H9 (cell line): ENCODE results near the gene SLC9A4. TPM values are rescaled to one million over a fixed set of nuclear protein-coding genes. Genes with fewer than 3 reads are reported as not detected.

Source experiments
- DNase-seq: peaks from one replicate; pipeline ENCODE4 v3.0.0-alpha.2; 2017
- H2AFZ ChIP-seq: one replicate; pipeline ENCODE4 v1.6.1; 2013; ENCODE audit warnings: mild to moderate bottlenecking, low read length, control low read depth, moderate library complexity
- H2AK5ac ChIP-seq: 2 replicates; pipeline ENCODE4 v1.6.1; 2013; ENCODE audit warnings: low read length, control low read depth, mixed read lengths; ENCODE audit not compliant: insufficient read length
- H2BK120ac ChIP-seq: one replicate; pipeline ENCODE4 v1.6.1; 2013; ENCODE audit warnings: low read depth, mild to moderate bottlenecking, low read length, control low read depth, inconsistent platforms; ENCODE audit not compliant: poor library complexity, severe bottlenecking
- H2BK12ac ChIP-seq: 2 replicates; pipeline ENCODE4 v1.6.1; 2013; ENCODE audit warnings: low read length, control low read depth, mixed read lengths, low read depth; ENCODE audit not compliant: insufficient read length
- H2BK15ac ChIP-seq: 2 replicates; pipeline ENCODE4 v1.6.1; 2013; ENCODE audit warnings: low read depth, low read length, control low read depth
- H2BK20ac ChIP-seq: one replicate; pipeline ENCODE4 v1.6.1; 2013; ENCODE audit warnings: low read depth, mild to moderate bottlenecking, low read length, control low read depth, inconsistent platforms; ENCODE audit not compliant: poor library complexity, severe bottlenecking
- H2BK5ac ChIP-seq: 2 replicates; pipeline ENCODE4 v1.6.1; 2013; ENCODE audit warnings: low read length, control low read depth, mixed read lengths; ENCODE audit not compliant: insufficient read length
- H3K14ac ChIP-seq: 2 replicates; pipeline ENCODE4 v1.6.1; 2013; ENCODE audit warnings: low read length, control low read depth; ENCODE audit not compliant: insufficient read depth
- H3K18ac ChIP-seq: 2 replicates; pipeline ENCODE4 v1.6.1; 2013; ENCODE audit warnings: low read depth, mild to moderate bottlenecking, mixed read lengths, low read length, control low read depth; ENCODE audit not compliant: insufficient read length
- H3K23ac ChIP-seq: 2 replicates; pipeline ENCODE4 v1.6.1; 2013; ENCODE audit warnings: low read length, control low read depth, mixed read lengths, low read depth; ENCODE audit not compliant: insufficient read length
- H3K23me2 ChIP-seq: 2 replicates; pipeline ENCODE4 v1.6.1; 2013; ENCODE audit warnings: low read depth, mild to moderate bottlenecking, mixed read lengths, low read length, control low read depth; ENCODE audit not compliant: insufficient read length, poor library complexity, severe bottlenecking
- H3K27ac ChIP-seq: 2 replicates; pipeline ENCODE4 v1.5.1; 2013; ENCODE audit warnings: low read length, control low read depth, mixed read lengths, low read depth; ENCODE audit not compliant: insufficient read length
- H3K27me3 ChIP-seq: 2 replicates; pipeline ENCODE4 v1.6.1; 2013; ENCODE audit warnings: low read length, control low read depth, inconsistent platforms; ENCODE audit not compliant: insufficient read depth
- H3K4ac ChIP-seq: 2 replicates; pipeline ENCODE4 v1.6.1; 2013; ENCODE audit warnings: low read depth, mild to moderate bottlenecking, control low read depth, inconsistent platforms, low read length, moderate library complexity
- H3K4me1 ChIP-seq: 2 replicates; pipeline ENCODE4 v1.6.1; 2013; ENCODE audit warnings: low read length, control low read depth, inconsistent platforms; ENCODE audit not compliant: insufficient read depth
- H3K4me2 ChIP-seq: 2 replicates; pipeline ENCODE4 v1.6.1; 2013; ENCODE audit warnings: low read length, control low read depth, mixed read lengths; ENCODE audit not compliant: insufficient read length, insufficient read depth
- H3K56ac ChIP-seq: 2 replicates; pipeline ENCODE4 v1.6.1; 2013; ENCODE audit warnings: low read depth, mild to moderate bottlenecking, mixed read lengths, low read length, control low read depth; ENCODE audit not compliant: insufficient read length
- H3K79me1 ChIP-seq: 2 replicates; pipeline ENCODE4 v1.6.1; 2013; ENCODE audit warnings: low read depth, mild to moderate bottlenecking, moderate library complexity, low read length, control low read depth, inconsistent platforms; ENCODE audit not compliant: insufficient read depth, poor library complexity, severe bottlenecking
- H3K79me2 ChIP-seq: 2 replicates; pipeline ENCODE4 v1.6.1; 2013; ENCODE audit warnings: low read length, control low read depth, inconsistent platforms; ENCODE audit not compliant: insufficient read depth
- H3K9ac ChIP-seq: 2 replicates; pipeline ENCODE4 v1.6.1; 2013; ENCODE audit warnings: low read length, control low read depth, mixed read lengths; ENCODE audit not compliant: insufficient read length; ENCODE audit errors: extremely low read depth
- H3K9me3 ChIP-seq: one replicate; pipeline ENCODE4 v1.6.1; 2013; ENCODE audit warnings: low read depth, low read length, inconsistent platforms; ENCODE audit not compliant: control insufficient read depth
- H3T11ph ChIP-seq: one replicate; pipeline ENCODE4 v1.6.1; 2013; ENCODE audit warnings: mild to moderate bottlenecking, low read length, control low read depth, inconsistent platforms
- H4K20me1 ChIP-seq: one replicate; pipeline ENCODE4 v1.6.1; 2013; ENCODE audit not compliant: control insufficient read depth, insufficient read length, insufficient read depth
- H4K5ac ChIP-seq: 2 replicates; pipeline ENCODE4 v1.6.1; 2013; ENCODE audit warnings: low read depth, mild to moderate bottlenecking, mixed read lengths, low read length, control low read depth; ENCODE audit not compliant: insufficient read length
- H4K8ac ChIP-seq: replicated peaks from 2 replicates; pipeline ENCODE4 v1.6.1; 2013; ENCODE audit warnings: low read length, control low read depth, mixed read lengths, low read depth; ENCODE audit not compliant: insufficient read length
- H4K91ac ChIP-seq: 2 replicates; pipeline ENCODE4 v1.6.1; 2013; ENCODE audit warnings: low read depth, mild to moderate bottlenecking, moderate library complexity, mixed read lengths, low read length, control low read depth; ENCODE audit not compliant: insufficient read length
- H3K27ac Mint-ChIP-seq, 3 experiments: 2 replicates in 2 of 3; 3 replicates in 1 of 3; pipeline ENCODE4 v1.8.0; 2020 to 2021; ENCODE audit warnings: mixed read lengths in 3 of 3, mild to moderate bottlenecking in 1 of 3, moderate library complexity in 1 of 3
- H3K27me3 Mint-ChIP-seq: 2 replicates; pipeline ENCODE4 v1.8.0; 2021; ENCODE audit warnings: low read depth, mild to moderate bottlenecking, moderate library complexity, mixed read lengths
- H3K36me3 Mint-ChIP-seq, 3 experiments: 2 replicates in 2 of 3; 3 replicates in 1 of 3; pipeline ENCODE4 v1.8.0; 2020 to 2021; ENCODE audit warnings: low read depth in 3 of 3, mixed read lengths in 3 of 3; ENCODE audit not compliant: insufficient read depth in 1 of 3
- H3K4me1 Mint-ChIP-seq, 2 experiments: 2 replicates each; pipeline ENCODE4 v1.8.0; 2020; ENCODE audit warnings: mixed read lengths in 2 of 2
- H3K4me3 Mint-ChIP-seq, 2 experiments: 2 replicates in 1 of 2; 3 replicates in 1 of 2; pipeline ENCODE4 v1.8.0; 2020 to 2021; ENCODE audit warnings: mild to moderate bottlenecking in 2 of 2, mixed read lengths in 2 of 2, moderate library complexity in 1 of 2
- H3K9me3 Mint-ChIP-seq, 2 experiments: 2 replicates in 1 of 2; 3 replicates in 1 of 2; pipeline ENCODE4 v1.8.0; 2020; ENCODE audit warnings: mild to moderate bottlenecking in 2 of 2, mixed read lengths in 2 of 2, moderate library complexity in 1 of 2
- WGBS: extraction: QIAGEN DNeasy Blood & Tissue Kit; methylation state at CpG from one replicate; pipeline ENCODE4 v1.1.7; 2013; ENCODE audit warnings: missing lambda C conversion rate, low lambda C conversion rate, mixed read lengths; ENCODE audit not compliant: insufficient read length; ENCODE audit errors: extremely low coverage; 5-methylcytosine and 5-hydroxymethylcytosine counted together
- total RNA-seq: library from RNA; stranded (reverse); gene quantifications from 2 replicates; pipeline ENCODE4 v1.2.1, GENCODE V29; 2021
- TF ChIP-seq, protein P1 (sequence below): fragments of 200-600 bp; sonication (generic); conservative IDR thresholded peaks from 3 replicates; pipeline ENCODE4 v1.8.0; 2021; ENCODE audit warnings: antibody characterized with exemption, mild to moderate bottlenecking

Gene SLC9A4
- total RNA-seq, 1 experiment from 2014 or later, result not detected

DNA sequence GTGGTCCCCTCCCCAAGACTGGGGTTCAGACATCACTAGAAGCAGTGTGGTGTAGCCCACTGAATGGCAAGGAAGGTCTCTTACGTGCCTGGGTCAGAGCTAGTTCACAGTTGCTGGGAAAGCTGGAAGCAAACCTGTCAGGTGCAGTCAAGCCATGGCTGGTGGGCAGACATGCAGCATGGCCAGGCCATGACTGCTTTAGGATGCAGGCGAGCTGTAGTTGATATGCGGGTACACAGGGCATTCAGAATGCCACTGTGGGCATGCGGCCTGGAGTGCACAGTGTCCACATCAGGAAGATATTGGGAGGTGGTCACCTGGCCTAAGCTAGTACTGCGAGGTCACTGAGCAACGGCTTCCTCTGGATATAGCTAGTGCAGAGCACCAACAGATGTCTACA, 11.8 kb upstream of the SLC9A4 start:
- whole genome bisulfite sequencing, result no CpG with 5 or more reads among the region's 6 CpGs
- Histone ChIP-seq H3T11ph (no peak overlapping the region), H2AFZ (no peak overlapping the region), H3K79me2 (no peaks in the 10 kb centered on the region), H3K4ac (no peak overlapping the region), H3K9me3 (no peaks in the 10 kb centered on the region), H3K23ac (no peak overlapping the region), H2BK15ac (no peak overlapping the region), H2BK5ac (no peak overlapping the region), H2AK5ac (no peak overlapping the region), H3K9ac (no peak overlapping the region), H4K20me1 (no peaks in the 10 kb centered on the region), H2BK120ac (no peak overlapping the region), H4K8ac (no peak overlapping the region), H2BK12ac (no peak overlapping the region), H4K91ac (no peak overlapping the region), H3K4me2 (no peak overlapping the region), H3K14ac (no peak overlapping the region; the same call in 1 of the 2 replicates), H3K23me2 (no peaks in the 10 kb centered on the region), H3K18ac (no peak overlapping the region), H3K4me1 (no peaks in the 10 kb centered on the region), H4K5ac (no peak overlapping the region), H2BK20ac (no peak overlapping the region), H3K27me3 (no peaks in the 10 kb centered on the region), H3K79me1 (no peaks in the 10 kb centered on the region), H3K56ac (no peak overlapping the region), H3K27ac (no peak overlapping the region)
- Mint-ChIP-seq H3K4me3 (no peak overlapping the region), H3K36me3 (no peaks in the 10 kb centered on the region), H3K27me3 (peaks cover 15% of the 10 kb centered on the region; the same call in 1 of the 2 replicates), H3K4me1 (no peaks in the 10 kb centered on the region), H3K9me3 (peaks cover 0 to 2% of the 10 kb centered on the region in 2 experiments; a peak in 2 of 5 replicates), H3K27ac (no peak overlapping the region)
- no peak for DNase-seq
- TF ChIP-seq, protein P1, sequence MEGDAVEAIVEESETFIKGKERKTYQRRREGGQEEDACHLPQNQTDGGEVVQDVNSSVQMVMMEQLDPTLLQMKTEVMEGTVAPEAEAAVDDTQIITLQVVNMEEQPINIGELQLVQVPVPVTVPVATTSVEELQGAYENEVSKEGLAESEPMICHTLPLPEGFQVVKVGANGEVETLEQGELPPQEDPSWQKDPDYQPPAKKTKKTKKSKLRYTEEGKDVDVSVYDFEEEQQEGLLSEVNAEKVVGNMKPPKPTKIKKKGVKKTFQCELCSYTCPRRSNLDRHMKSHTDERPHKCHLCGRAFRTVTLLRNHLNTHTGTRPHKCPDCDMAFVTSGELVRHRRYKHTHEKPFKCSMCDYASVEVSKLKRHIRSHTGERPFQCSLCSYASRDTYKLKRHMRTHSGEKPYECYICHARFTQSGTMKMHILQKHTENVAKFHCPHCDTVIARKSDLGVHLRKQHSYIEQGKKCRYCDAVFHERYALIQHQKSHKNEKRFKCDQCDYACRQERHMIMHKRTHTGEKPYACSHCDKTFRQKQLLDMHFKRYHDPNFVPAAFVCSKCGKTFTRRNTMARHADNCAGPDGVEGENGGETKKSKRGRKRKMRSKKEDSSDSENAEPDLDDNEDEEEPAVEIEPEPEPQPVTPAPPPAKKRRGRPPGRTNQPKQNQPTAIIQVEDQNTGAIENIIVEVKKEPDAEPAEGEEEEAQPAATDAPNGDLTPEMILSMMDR, result no peak
